T follicular helper cell (primary cell): ENCODE data around the gene CAPZA1.

ENCODE experiments used
- DNase-seq: peaks from one replicate; pipeline ENCODE4 v3.0.0-alpha.2; 2020; ENCODE audit warnings: low read depth

Gene CAPZA1

GRCh38 chr1:112715264-112716053 lies 95.8 kb downstream of the CAPZA1 start, which contains the start of gene PPM1J:
PPM1J (minus strand) TSS chr1:112715332; CDS start chr1:112715301, 31 bp downstream.
- DNase-seq = peak; percentile 88

GRCh38 chr1:112716133-112716720 lies 96.6 kb downstream of the CAPZA1 start:
- peak; percentile 72 for DNase-seq

GRCh38 chr1:112717263-112717873 lies 97.7 kb downstream of the CAPZA1 start:
- DNase-seq = no peak

- peak; percentile 56 for DNase-seq
These were observed 99.2 kb downstream of the CAPZA1 start for GRCh38 chr1:112718691-112719418.

GRCh38 chr1:112719706-112720105 lies 100.1 kb downstream of the CAPZA1 start:
- DNase-seq = no peak

GRCh38 chr1:112720800-112721199 lies 101.2 kb downstream of the CAPZA1 start:
- DNase-seq = no peak
